ENCODE results near the gene TMEM200A. TPM values are rescaled to one million over a fixed set of nuclear protein-coding genes. Genes with fewer than 3 reads are reported as not detected.

The TMEM200A gene
- total and polyA plus RNA-seq, 8 donors: 0.23 to 8.8 (median 1.3) TPM; not detected in 2

DNA sequence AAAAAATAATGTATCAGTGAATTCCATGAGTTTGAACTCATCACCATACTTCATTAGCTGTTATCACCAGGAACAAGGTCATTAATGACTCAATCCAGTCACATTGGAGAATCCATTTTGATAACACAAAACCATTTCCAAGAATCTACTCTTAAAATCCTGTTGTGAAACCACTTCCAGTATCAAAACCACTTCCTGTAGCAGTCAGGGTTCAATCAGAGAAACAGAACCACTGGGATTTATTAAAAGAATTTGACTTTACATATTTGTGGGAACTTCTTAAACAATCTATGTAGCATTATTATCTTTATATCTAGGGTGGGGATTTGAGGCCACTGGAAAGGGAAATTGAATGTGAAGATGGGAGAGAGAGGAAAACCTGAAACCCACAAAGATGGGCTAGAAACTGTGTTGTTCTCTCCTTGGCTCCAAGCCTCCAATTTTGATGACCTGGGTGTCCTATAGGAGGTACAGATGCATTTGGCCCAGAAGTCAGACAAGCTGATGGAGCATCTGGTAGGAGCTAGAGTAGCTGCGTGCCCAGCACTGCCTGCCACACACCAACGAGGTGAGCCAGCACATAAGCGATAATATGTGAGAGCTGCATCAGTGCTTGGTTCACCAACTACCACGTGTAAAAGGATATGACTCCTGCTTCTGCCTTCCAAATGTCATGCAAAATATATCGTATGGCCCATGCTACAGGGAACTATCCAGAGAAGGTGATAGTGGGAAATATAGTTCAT lies 117.0 kb downstream of the TMEM200A start:
- Histone ChIP-seq H3K9me3 (no peaks in the 10 kb centered on the region), H3K36me3 (no peaks in the 10 kb centered on the region), H3K4me1 (no peaks in the 10 kb centered on the region), H3K27ac (no peak overlapping the region), H3K27me3 (no peaks in the 10 kb centered on the region), H3K4me3 (no peak overlapping the region)
- intact Hi-C loops (cut with DNase I; ENCODE audit: low total_unique reads): no loop called here
- WGBS, 5 donors: 82 to 90% (median 85%) methylated on average over 5 of the region's 5 CpGs
- TF ChIP-seq POLR2A (IDR thresholded peaks at IDR 0.05) (no peak), POLR2AphosphoS5 (IDR thresholded peaks at IDR 0.05) (no peak), EP300 (IDR thresholded peaks at IDR 0.05) (no peak)
- TF ChIP-seq, protein P1, sequence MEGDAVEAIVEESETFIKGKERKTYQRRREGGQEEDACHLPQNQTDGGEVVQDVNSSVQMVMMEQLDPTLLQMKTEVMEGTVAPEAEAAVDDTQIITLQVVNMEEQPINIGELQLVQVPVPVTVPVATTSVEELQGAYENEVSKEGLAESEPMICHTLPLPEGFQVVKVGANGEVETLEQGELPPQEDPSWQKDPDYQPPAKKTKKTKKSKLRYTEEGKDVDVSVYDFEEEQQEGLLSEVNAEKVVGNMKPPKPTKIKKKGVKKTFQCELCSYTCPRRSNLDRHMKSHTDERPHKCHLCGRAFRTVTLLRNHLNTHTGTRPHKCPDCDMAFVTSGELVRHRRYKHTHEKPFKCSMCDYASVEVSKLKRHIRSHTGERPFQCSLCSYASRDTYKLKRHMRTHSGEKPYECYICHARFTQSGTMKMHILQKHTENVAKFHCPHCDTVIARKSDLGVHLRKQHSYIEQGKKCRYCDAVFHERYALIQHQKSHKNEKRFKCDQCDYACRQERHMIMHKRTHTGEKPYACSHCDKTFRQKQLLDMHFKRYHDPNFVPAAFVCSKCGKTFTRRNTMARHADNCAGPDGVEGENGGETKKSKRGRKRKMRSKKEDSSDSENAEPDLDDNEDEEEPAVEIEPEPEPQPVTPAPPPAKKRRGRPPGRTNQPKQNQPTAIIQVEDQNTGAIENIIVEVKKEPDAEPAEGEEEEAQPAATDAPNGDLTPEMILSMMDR (IDR thresholded peaks at IDR 0.05): no peak
- no peak for DNase-seq

DNA sequence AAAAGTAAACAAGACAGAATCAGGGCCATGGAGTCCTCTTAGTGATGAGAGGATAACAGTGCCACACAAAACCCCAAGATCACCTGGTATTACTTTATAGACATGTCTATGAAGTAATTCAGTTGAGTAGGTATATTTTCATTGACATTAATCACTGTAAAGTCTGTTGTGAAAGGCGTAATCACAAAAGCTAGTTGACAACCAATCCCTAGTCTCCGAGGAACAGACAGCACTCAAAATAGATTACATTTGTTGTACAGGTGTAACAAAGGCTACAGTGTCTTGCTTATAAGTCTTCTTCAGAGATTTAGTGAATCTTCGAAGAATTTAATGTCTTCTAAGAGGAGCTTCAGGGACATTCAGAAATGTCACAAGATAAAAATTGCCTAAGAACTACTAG lies 120.1 kb downstream of the TMEM200A start:
- Histone ChIP-seq H3K27me3 (no peaks in the 10 kb centered on the region), H3K27ac (no peak overlapping the region), H3K4me1 (no peaks in the 10 kb centered on the region), H3K36me3 (no peaks in the 10 kb centered on the region), H3K4me3 (no peak overlapping the region), H3K9me3 (no peaks in the 10 kb centered on the region)
- TF ChIP-seq, protein P1 (IDR thresholded peaks at IDR 0.05): no peak
- TF ChIP-seq POLR2AphosphoS5 (IDR thresholded peaks at IDR 0.05): no peak
- TF ChIP-seq EP300 (IDR thresholded peaks at IDR 0.05): no peak
- TF ChIP-seq POLR2A (IDR thresholded peaks at IDR 0.05): no peak
- no peak for DNase-seq
- intact Hi-C loops (cut with DNase I; ENCODE audit: low total_unique reads): no loop called here
- 74 to 93% (median 85%) methylated on average over 3 of the region's 3 CpGs for WGBS, 5 donors

DNA sequence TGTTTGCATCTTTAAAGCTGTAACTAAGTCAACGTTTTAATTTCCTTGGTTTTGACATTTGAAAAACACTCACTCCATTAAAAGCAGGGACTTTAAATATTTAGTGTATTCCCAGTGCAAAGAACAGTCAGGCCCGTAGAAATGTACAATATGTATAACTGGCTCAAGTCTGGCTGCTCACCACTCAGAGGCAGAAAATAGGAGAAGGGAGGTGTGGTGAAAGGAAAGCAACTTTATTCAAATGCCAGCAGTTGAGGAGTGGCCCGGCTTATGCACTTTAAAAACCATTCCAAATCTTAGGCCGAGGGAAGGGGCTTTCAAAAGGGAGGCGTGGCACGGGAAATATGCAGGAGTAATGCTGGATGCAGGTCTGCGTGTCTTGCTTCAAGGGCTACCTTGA lies 120.6 kb downstream of the TMEM200A start:
- no peaks in the 10 kb centered on the region for H3K4me1 ChIP-seq
- H3K27me3 ChIP-seq: no peaks in the 10 kb centered on the region
- no peak for DNase-seq
- TF ChIP-seq, protein P1 (IDR thresholded peaks at IDR 0.05): no peak
- no peak for TF ChIP-seq POLR2A (IDR thresholded peaks at IDR 0.05)
- intact Hi-C loops (cut with DNase I; ENCODE audit: low total_unique reads): no loop called here
- no peaks in the 10 kb centered on the region for H3K36me3 ChIP-seq
- no peak overlapping the region for H3K27ac ChIP-seq
- WGBS, 5 donors: 66 to 79% (median 75%) methylated on average over 7 of the region's 7 CpGs
- no peaks in the 10 kb centered on the region for H3K9me3 ChIP-seq
- H3K4me3 ChIP-seq: no peak overlapping the region

DNA sequence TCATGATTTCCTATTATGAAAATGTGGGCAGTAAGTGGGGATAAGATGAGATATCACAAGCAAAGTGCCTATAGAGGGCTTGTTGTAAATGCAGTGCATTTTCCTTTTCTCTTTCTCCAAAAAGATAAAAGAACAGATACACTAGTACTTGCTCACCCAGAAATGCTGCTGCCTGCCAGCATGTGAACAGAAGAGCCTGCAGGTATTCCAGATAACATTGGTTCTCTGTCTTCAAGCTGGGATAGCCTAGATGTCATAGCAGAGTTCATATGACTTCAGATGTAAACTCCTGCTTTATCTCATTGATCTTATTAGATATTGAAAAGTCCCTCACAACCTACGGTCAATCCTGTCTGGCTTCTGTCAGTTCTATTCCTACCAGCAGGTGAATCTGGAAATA lies 123.7 kb downstream of the TMEM200A start:
- H3K36me3 ChIP-seq: no peaks in the 10 kb centered on the region
- WGBS, 5 donors: 55 to 90% (median 75%) methylated on average over 1 of the region's 1 CpG
- DNase-seq: no peak
- H3K4me1 ChIP-seq: no peaks in the 10 kb centered on the region
- TF ChIP-seq EP300 (IDR thresholded peaks at IDR 0.05): no peak
- no peak for TF ChIP-seq POLR2A (IDR thresholded peaks at IDR 0.05)
- no peak for TF ChIP-seq POLR2AphosphoS5 (IDR thresholded peaks at IDR 0.05)
- TF ChIP-seq, protein P1 (IDR thresholded peaks at IDR 0.05): no peak
- intact Hi-C loops (cut with DNase I; ENCODE audit: low total_unique reads): no loop called here
- no peak overlapping the region for H3K4me3 ChIP-seq
- H3K27me3 ChIP-seq: no peaks in the 10 kb centered on the region
- H3K9me3 ChIP-seq: no peaks in the 10 kb centered on the region
- no peak overlapping the region for H3K27ac ChIP-seq

Other genes starting within 250 kb of the TMEM200A start
- gene SAMD3, start 143.1 kb upstream of the TMEM200A start, total RNA-seq: 1 to 10 TPM in 3 of 5 donors, under 1 TPM in 1, not detected in 1; 0.87 to 4.2 (median 2.6) TPM
- gene SAMD3, start 143.1 kb upstream of the TMEM200A start, polyA plus RNA-seq: under 1 TPM in 2 of 3 donors, not detected in 1; 0.15 to 0.50 TPM

Data from stomach (tissue), 9 donors.